Lower leg skin (tissue), 4 donors: ENCODE results near the gene MON1A. TPM values are rescaled to one million over a fixed set of nuclear protein-coding genes. Genes with fewer than 3 reads are reported as not detected.
"Not testable (repeated sequence)": the region's sequence is repeated elsewhere in the genome, so short reads cannot be mapped to it uniquely, and the experiment has no call there.

Experiments
- DNase-seq, 2 donors: peaks; one replicate each; pipeline ENCODE4 v3.0.0-alpha.2; 2019; ENCODE audit warnings: low spot score in 2 of 2
- H3K4me3 ChIP-seq: fragments of 200-600 bp; sonication (generic); 2 replicates; pipeline ENCODE4 v1.5.1; 2017; ENCODE audit warnings: mild to moderate bottlenecking, low read depth; ENCODE audit not compliant: poor library complexity, severe bottlenecking
- POLR2A ChIP-seq, 2 donors: fragments of 450-650 bp; IDR thresholded peaks; one replicate each; pipeline ENCODE4 v1.6.1; 2016 to 2017; ENCODE audit warnings: antibody characterized with exemption in 2 of 2, mild to moderate bottlenecking in 1 of 2, moderate library complexity in 1 of 2
- WGBS, 2 donors: methylation state at CpG; one replicate each; pipeline ENCODE4 v1.1.5; 2018; 5-methylcytosine and 5-hydroxymethylcytosine counted together
- intact Hi-C: fragments of 100-400 bp; cut with DNase I; formaldehyde crosslinking; loops from one replicate; pipeline ENCODE4 v1.15.0; 2023; ENCODE audit warnings: low total_unique reads
- total RNA-seq, 4 donors: library from RNA; depleted of rRNA; stranded (reverse); fragments of >200 nt; gene quantifications; one replicate each; pipeline ENCODE4 v1.1.0, GENCODE V29; 2016
- TF ChIP-seq, protein P1 (sequence below), 3 donors: fragments of 450-650 bp; IDR thresholded peaks; one replicate each; pipeline ENCODE4 v1.5.1; 2016; ENCODE audit warnings: antibody characterized with exemption in 3 of 3, mild to moderate bottlenecking in 3 of 3, moderate library complexity in 2 of 3

Gene MON1A
- total RNA-seq, 4 donors from 2014 or later = 5.6 to 16.7 (median 11.4) TPM

DNA sequence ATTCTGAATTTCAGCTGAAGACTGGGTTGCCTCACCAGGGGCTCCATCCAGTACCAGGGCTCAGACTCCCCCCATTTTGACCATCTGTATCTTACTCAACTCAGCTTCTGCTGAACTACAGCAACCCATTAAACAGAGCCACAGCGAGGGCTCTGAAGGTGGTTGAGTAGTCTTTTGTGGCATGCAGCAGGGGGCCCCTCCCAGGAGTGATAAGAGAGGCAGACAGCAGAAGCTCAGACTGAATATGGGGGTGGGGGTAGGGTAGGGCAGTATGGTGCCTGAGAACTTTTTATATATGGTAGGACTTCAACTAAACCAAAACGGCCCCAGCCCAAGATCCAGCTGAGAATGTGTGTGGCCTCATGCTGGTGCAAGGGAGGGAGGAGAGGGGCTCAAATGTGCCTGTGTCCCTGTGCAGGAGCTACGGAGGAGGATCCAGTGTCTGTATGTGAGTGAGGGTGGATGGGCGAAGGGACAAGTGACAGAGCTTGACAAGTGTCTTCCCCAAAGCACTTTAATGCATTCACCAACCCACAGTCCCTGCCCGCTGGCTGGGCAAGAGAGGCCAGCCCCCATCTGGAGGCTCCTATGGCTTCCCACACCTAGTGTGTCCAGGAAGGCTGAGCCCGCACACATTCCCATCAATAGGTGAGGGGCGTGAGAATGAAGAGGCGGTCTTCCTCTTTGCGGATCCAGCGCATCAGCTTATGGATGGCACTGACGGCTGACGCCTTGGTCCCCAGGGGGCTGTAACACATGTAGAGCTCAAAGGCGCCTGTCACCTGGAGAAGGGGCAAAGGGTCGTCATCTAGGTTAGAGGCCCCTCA lies 21.0 kb downstream of the MON1A start:
- H3K4me3 ChIP-seq = no peak overlapping the region
- TF ChIP-seq, protein P1, sequence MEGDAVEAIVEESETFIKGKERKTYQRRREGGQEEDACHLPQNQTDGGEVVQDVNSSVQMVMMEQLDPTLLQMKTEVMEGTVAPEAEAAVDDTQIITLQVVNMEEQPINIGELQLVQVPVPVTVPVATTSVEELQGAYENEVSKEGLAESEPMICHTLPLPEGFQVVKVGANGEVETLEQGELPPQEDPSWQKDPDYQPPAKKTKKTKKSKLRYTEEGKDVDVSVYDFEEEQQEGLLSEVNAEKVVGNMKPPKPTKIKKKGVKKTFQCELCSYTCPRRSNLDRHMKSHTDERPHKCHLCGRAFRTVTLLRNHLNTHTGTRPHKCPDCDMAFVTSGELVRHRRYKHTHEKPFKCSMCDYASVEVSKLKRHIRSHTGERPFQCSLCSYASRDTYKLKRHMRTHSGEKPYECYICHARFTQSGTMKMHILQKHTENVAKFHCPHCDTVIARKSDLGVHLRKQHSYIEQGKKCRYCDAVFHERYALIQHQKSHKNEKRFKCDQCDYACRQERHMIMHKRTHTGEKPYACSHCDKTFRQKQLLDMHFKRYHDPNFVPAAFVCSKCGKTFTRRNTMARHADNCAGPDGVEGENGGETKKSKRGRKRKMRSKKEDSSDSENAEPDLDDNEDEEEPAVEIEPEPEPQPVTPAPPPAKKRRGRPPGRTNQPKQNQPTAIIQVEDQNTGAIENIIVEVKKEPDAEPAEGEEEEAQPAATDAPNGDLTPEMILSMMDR (IDR thresholded peaks at IDR 0.05) = no peak
- no peak for TF ChIP-seq POLR2A (IDR thresholded peaks at IDR 0.05)
- no peak for DNase-seq
- intact Hi-C loops = no loop called here
- WGBS, 2 donors = 92 to 93% methylated on average over 12 to 14 of the region's 14 CpGs

DNA sequence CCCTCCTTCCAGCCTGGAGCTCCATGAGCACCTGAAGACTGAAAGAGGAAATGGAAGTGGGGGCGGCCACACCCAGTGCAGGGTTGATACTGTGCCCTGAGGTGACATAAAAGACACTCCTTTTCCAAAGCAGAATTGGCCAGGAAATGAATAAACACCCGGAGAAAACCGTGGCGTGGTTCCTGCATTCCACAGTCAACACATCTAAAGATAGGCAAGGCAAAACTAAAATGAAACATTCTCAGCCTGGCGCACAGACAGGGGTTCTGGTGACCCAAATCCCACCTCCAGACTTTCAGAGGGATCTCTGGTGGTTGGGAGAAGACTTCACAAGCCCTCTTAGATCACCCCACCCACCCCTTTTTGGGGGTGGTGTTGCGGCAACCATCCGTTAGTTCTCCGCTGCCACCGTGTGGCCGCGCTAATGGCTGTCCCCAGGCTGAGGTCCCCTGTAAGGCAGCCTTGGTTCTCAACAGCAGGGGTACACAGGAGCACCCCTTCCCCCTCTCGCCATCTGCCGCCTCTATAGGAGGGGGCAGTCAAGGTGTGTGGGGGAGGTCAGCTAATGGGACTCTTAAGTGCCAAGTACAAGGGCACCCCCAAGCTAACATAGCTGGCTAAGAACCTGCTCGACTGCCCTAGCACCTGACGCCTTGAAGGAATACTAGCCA lies 23.4 kb downstream of the MON1A start:
- 7 to 13% methylated on average over 15 of the region's 15 CpGs for WGBS, 2 donors
- DNase-seq = no peak
- TF ChIP-seq POLR2A (IDR thresholded peaks at IDR 0.05) = no peak
- TF ChIP-seq, protein P1 (IDR thresholded peaks at IDR 0.05) = no peak
- H3K4me3 ChIP-seq = no peak overlapping the region
- intact Hi-C loops = no loop called here

DNA sequence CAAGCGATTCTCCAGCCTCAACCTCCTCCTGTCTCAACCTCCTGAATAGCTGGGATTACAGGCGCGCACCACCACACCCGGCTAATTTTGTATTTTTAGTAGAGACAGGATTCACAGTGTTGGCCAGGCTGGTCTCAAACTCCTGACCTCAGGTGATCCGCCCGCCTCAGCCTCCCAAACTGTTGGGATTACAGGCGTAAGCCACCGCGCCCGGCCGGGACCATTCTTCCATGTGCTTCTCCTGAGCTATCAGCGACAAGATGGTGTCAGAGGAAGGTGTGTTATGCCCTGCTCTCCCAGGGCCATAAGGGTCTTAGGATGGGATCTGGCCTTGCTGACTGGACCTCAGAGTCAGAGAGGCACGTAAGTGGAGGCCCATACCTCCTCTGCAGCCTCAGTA lies 25.2 kb downstream of the MON1A start:
- H3K4me3 ChIP-seq, intact Hi-C loops, DNase-seq: not testable (repeated sequence)
- 94 to 96% methylated on average over 13 of the region's 13 CpGs for WGBS, 2 donors

DNA sequence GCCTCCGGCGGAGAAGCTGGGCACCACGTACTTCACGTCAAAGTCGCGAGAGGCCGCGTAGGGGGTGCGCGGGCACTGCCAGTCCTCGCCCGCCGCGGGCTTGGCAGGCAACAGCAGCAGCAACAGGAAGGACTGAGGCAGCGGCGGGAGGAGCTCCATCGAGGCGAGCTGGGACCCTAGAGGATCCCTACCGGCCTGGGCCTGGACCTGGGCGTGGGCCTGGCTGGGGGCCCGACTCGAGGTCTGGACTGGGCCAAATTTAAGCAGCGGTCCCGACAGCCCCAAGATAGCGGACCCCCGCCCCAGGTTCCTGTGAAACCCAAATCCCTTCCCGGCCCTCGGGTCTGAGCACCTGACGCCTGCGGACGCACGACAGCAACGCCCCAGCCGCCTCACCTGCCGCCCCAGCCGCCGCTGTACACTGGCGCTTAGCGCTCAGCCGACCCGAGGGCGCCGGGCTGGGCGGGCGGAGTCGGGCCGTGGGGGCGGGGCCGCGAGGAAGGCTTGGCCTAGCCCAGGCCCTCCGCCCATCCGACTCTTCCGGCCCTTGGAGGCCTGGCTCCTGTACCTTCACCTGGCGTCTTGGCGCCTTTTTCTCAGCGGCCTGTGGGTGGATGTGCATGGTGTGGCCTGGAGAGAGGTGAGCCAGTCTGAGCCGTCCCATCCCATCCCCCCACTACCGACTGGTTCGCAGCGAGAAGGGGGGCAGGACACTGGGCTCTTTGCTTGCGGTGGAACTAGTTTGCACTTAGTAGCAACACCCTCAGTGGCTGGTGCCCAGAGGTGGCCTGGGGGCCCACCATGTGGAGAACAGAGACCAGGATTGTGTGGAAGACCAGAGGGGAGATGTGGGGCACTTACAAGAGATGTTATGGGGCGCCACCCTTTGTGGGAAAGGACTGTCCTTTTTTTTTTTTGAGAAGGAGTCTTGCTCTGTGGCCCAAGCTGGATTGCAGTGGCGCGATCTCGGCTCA lies 25.9 kb downstream of the MON1A start, which contains the start of gene MST1R:
Gene MST1R (minus strand): TSS at position 423 of the 974 bp plus-strand sequence. CDS start 264 bp downstream, at position 159.
- no peak for TF ChIP-seq POLR2A (IDR thresholded peaks at IDR 0.05)
- TF ChIP-seq, protein P1 (IDR thresholded peaks at IDR 0.05) = no peak
- intact Hi-C loops = no loop called here
- WGBS, 2 donors = 35 to 39% methylated on average over 35 to 45 of the region's 65 CpGs
- H3K4me3 ChIP-seq = peak within 1 kb of the TSS; percentile 9
- DNase-seq = peak; percentile 76 to 96

DNA sequence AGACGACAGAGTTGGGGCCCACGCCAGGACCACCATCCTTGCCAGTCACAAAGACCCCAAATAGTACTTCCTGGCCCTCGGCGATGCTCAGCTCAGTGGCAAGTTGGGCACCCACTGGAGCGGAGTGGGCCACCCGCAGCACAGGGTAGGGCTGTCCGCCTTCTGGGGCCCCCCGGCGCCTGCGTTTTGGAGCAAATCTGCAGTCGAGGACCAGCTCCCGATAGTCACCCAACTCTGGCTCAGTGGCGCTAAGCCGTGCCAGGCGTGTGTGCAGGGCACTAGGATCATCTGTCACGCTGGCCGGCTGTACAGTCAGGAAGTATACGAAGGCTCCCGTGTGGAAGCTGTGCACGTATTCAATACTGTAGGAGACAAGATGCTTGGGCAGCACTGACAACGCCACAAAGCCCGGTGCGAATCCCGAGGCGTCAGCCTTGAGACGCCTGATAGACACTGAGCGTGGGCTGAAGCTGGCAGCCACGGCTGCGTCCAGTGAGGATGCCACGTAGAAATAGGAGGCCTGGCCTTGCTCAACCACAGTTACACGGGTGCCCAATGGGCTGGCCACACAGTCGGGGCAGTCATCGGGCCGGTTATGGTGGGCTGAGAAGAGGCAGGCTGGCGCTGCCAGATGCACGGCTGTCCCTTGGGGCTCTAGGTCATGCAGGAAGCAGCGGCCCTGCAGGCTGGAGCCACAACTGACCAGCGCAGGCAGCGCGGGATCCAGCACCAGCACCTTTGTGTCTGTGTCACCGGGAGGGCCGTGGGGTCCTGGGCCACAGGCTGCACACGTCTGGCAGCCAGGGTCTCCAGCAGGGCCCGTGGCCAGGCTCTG lies 26.9 kb downstream of the MON1A start:
- no peak for TF ChIP-seq POLR2A (IDR thresholded peaks at IDR 0.05)
- TF ChIP-seq, protein P1 (IDR thresholded peaks at IDR 0.05) = no peak
- intact Hi-C loops = no loop called here
- 53 to 76% methylated on average over 36 to 37 of the region's 44 CpGs for WGBS, 2 donors
- no peak for DNase-seq
- H3K4me3 ChIP-seq = peak overlapping the region; percentile 9
